Osteoblast (primary cell): ENCODE measurements around the gene CIROP. TPM values are rescaled to one million over a fixed set of nuclear protein-coding genes. Genes with fewer than 3 reads are reported as not detected.

ENCODE experiments used
- DNase-seq: peaks from one replicate; pipeline ENCODE4 v3.0.0; 2011; ENCODE audit warnings: low spot score, mixed read lengths; ENCODE audit not compliant: insufficient read length; ENCODE audit errors: missing footprints
- H2AFZ ChIP-seq: 2 replicates; pipeline ENCODE4 v1.6.0; 2011; ENCODE audit warnings: mild to moderate bottlenecking, low read length
- H3K27ac ChIP-seq: 2 replicates; pipeline ENCODE4 v1.5.1; 2011; ENCODE audit warnings: mild to moderate bottlenecking, low read depth, low read length, moderate library complexity
- H3K27me3 ChIP-seq: 2 replicates; pipeline ENCODE4 v1.6.0; 2012; ENCODE audit warnings: mild to moderate bottlenecking, control low read depth, inconsistent platforms, low read length, moderate library complexity; ENCODE audit not compliant: insufficient read depth
- H3K36me3 ChIP-seq: 2 replicates; pipeline ENCODE4 v1.5.1; 2011; ENCODE audit warnings: mild to moderate bottlenecking, low read length, control low read depth, moderate library complexity; ENCODE audit not compliant: insufficient read depth
- H3K4me1 ChIP-seq: 2 replicates; pipeline ENCODE4 v1.5.1; 2011; ENCODE audit warnings: mild to moderate bottlenecking, low read length, control low read depth, moderate library complexity; ENCODE audit not compliant: insufficient read depth
- H3K4me2 ChIP-seq: 2 replicates; pipeline ENCODE4 v1.6.0; 2011; ENCODE audit warnings: mild to moderate bottlenecking, low read length; ENCODE audit not compliant: insufficient read depth
- H3K4me3 ChIP-seq: fragments of 200-600 bp; sonication (generic); 3 replicates; pipeline ENCODE4 v1.5.1; 2012; ENCODE audit warnings: mild to moderate bottlenecking, low read length, inconsistent platforms; ENCODE audit not compliant: insufficient read depth
- H3K79me2 ChIP-seq: 2 replicates; pipeline ENCODE4 v1.6.0; 2012; ENCODE audit warnings: mild to moderate bottlenecking, low read length, control low read depth, inconsistent platforms; ENCODE audit not compliant: insufficient read depth
- H3K9me3 ChIP-seq: 2 replicates; pipeline ENCODE4 v1.5.1; 2011; ENCODE audit warnings: low read depth, low read length, control low read depth
- H4K20me1 ChIP-seq: 2 replicates; pipeline ENCODE4 v1.6.0; 2012; ENCODE audit warnings: mild to moderate bottlenecking, low read length, control low read depth; ENCODE audit not compliant: insufficient read depth
- CTCF ChIP-seq: IDR thresholded peaks from 2 replicates; pipeline ENCODE4 v1.5.1; 2011; ENCODE audit warnings: mild to moderate bottlenecking, low read depth, low read length, moderate library complexity; ENCODE audit errors: extremely low read depth
- total RNA-seq: library from RNA; depleted of rRNA; stranded (reverse); fragments of >200 nt; gene quantifications from 2 replicates; pipeline ENCODE4 v1.2.3, GENCODE V29; 2012

CIROP gene
- total RNA-seq, 1 donor: not detected

- peaks cover 45% of the 10 kb centered on the region for H4K20me1 ChIP-seq
- TF ChIP-seq CTCF: no peak
- no peak overlapping the region for H3K4me2 ChIP-seq
- H3K79me2 ChIP-seq: peaks cover 54% of the 10 kb centered on the region
- no peak overlapping the region for H2AFZ ChIP-seq
- H3K4me1 ChIP-seq: peaks cover 14% of the 10 kb centered on the region
- H3K27me3 ChIP-seq: no peaks in the 10 kb centered on the region
- peaks cover 90% of the 10 kb centered on the region for H3K36me3 ChIP-seq
- H3K4me3 ChIP-seq: no peak overlapping the region
- H3K9me3 ChIP-seq: no peaks in the 10 kb centered on the region
- H3K27ac ChIP-seq: no peak overlapping the region
- no peak for DNase-seq
These were observed 41.2 kb downstream of the CIROP start for GRCh38 chr14:23063601-23064000.

GRCh38 chr14:23062002-23062401 lies 42.8 kb downstream of the CIROP start:
- peaks cover 39% of the 10 kb centered on the region for H3K79me2 ChIP-seq
- no peak overlapping the region for H3K4me3 ChIP-seq
- peaks cover 77% of the 10 kb centered on the region for H3K36me3 ChIP-seq
- peak; percentile 99 for DNase-seq
- H2AFZ ChIP-seq: no peak overlapping the region
- no peak for TF ChIP-seq CTCF
- peaks cover 21% of the 10 kb centered on the region for H3K4me1 ChIP-seq
- H3K27me3 ChIP-seq: no peaks in the 10 kb centered on the region
- H3K4me2 ChIP-seq: peak overlapping the region; percentile 3
- H4K20me1 ChIP-seq: peaks cover 37% of the 10 kb centered on the region
- H3K27ac ChIP-seq: peak overlapping the region; percentile 52
- H3K9me3 ChIP-seq: no peaks in the 10 kb centered on the region

GRCh38 chr14:23060536-23061260 lies 44.1 kb downstream of the CIROP start:
- H3K27me3 ChIP-seq: no peaks in the 10 kb centered on the region
- TF ChIP-seq CTCF: no peak
- peaks cover 26% of the 10 kb centered on the region for H3K79me2 ChIP-seq
- no peak overlapping the region for H2AFZ ChIP-seq
- H3K4me1 ChIP-seq: peaks cover 29% of the 10 kb centered on the region
- DNase-seq: peak; percentile 46
- no peaks in the 10 kb centered on the region for H3K9me3 ChIP-seq
- H3K36me3 ChIP-seq: peaks cover 63% of the 10 kb centered on the region
- no peak overlapping the region for H3K27ac ChIP-seq
- peaks cover 28% of the 10 kb centered on the region for H4K20me1 ChIP-seq
- no peak overlapping the region for H3K4me2 ChIP-seq
- H3K4me3 ChIP-seq: no peak overlapping the region

GRCh38 chr14:23058654-23059504 lies 45.9 kb downstream of the CIROP start:
- Histone ChIP-seq H3K36me3 (peaks cover 47% of the 10 kb centered on the region), H3K4me2 (no peak overlapping the region)

More at GRCh38 chr14:23058654-23059504, 45.9 kb downstream of the CIROP start:
- peaks cover 29% of the 10 kb centered on the region for H3K4me1 ChIP-seq
- no peak overlapping the region for H3K4me3 ChIP-seq
- no peak overlapping the region for H3K27ac ChIP-seq
- no peaks in the 10 kb centered on the region for H3K9me3 ChIP-seq
- no peaks in the 10 kb centered on the region for H3K27me3 ChIP-seq
- no peak for TF ChIP-seq CTCF
- peaks cover 26% of the 10 kb centered on the region for H4K20me1 ChIP-seq
- peaks cover 13% of the 10 kb centered on the region for H3K79me2 ChIP-seq
- DNase-seq: peak; percentile 82
- no peak overlapping the region for H2AFZ ChIP-seq
